Glutamatergic neuron (in vitro differentiated cells): ENCODE data around the gene CELF4. TPM values are rescaled to one million over a fixed set of nuclear protein-coding genes. Genes with fewer than 3 reads are reported as not detected.

Source experiments
- DNase-seq: peaks from one replicate; pipeline ENCODE4 v3.0.0; 2022
- H3K27ac Mint-ChIP-seq: one replicate; pipeline ENCODE4 v1.8.0; 2020; ENCODE audit warnings: mild to moderate bottlenecking, mixed read lengths, inconsistent platforms; ENCODE audit not compliant: unreplicated experiment
- H3K27me3 Mint-ChIP-seq: one replicate; pipeline ENCODE4 v1.8.0; 2020; ENCODE audit warnings: mild to moderate bottlenecking, moderate library complexity, mixed read lengths, inconsistent platforms; ENCODE audit not compliant: unreplicated experiment
- H3K36me3 Mint-ChIP-seq: one replicate; pipeline ENCODE4 v1.8.0; 2020; ENCODE audit warnings: mild to moderate bottlenecking, mixed read lengths, inconsistent platforms; ENCODE audit not compliant: unreplicated experiment
- H3K4me1 Mint-ChIP-seq: one replicate; pipeline ENCODE4 v1.8.0; 2020; ENCODE audit warnings: mild to moderate bottlenecking, low read depth, mixed read lengths, inconsistent platforms; ENCODE audit not compliant: unreplicated experiment
- H3K4me3 Mint-ChIP-seq: one replicate; pipeline ENCODE4 v1.8.0; 2020; ENCODE audit warnings: mild to moderate bottlenecking, mixed read lengths, inconsistent platforms; ENCODE audit not compliant: unreplicated experiment
- H3K9me3 Mint-ChIP-seq: one replicate; pipeline ENCODE4 v1.8.0; 2020; ENCODE audit warnings: mild to moderate bottlenecking, moderate library complexity, mixed read lengths, inconsistent platforms; ENCODE audit not compliant: unreplicated experiment
- total RNA-seq: library from RNA; stranded (reverse); fragmentation: NEBNext Ultra II Directional; extraction: Animal tissue kit (Norgen Biotek cat#: 25700); gene quantifications from one replicate; pipeline ENCODE4 v1.2.1, GENCODE V29; 2021; ENCODE audit not compliant: unreplicated experiment
- TF ChIP-seq, protein P1 (sequence below): fragments of 200-600 bp; sonication (generic); IDR thresholded peaks from one replicate; pipeline ENCODE4 v1.5.0; 2021; ENCODE audit not compliant: partially characterized antibody, unreplicated experiment

Gene CELF4
- total RNA-seq, 1 donor from 2014 or later: 38.4 TPM

DNA sequence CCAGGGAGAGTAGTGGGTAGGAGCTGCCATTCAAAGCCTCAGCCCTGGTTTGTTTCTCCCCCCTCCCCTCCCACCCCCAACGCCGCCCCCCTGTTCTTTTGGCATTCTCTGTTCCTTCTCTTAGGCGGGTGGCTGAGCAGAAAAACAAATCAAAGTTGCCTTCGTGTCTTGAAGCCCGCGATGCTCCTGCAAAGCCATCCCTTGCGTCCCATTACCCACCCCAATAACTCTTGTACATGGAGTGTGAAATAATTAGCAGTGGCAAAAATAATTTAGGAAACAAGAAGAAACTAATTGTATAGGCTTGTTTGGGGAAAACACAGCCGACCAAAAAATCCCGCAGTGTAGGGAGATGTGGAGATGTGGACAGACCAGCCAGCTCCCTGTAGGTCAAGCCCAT, 59.6 kb downstream of the CELF4 start:
- peaks cover 13% of the 10 kb centered on the region for H3K9me3 Mint-ChIP-seq
- peaks cover 11% of the 10 kb centered on the region for H3K27me3 Mint-ChIP-seq
- peaks cover 19% of the 10 kb centered on the region for H3K4me1 Mint-ChIP-seq
- TF ChIP-seq, protein P1, sequence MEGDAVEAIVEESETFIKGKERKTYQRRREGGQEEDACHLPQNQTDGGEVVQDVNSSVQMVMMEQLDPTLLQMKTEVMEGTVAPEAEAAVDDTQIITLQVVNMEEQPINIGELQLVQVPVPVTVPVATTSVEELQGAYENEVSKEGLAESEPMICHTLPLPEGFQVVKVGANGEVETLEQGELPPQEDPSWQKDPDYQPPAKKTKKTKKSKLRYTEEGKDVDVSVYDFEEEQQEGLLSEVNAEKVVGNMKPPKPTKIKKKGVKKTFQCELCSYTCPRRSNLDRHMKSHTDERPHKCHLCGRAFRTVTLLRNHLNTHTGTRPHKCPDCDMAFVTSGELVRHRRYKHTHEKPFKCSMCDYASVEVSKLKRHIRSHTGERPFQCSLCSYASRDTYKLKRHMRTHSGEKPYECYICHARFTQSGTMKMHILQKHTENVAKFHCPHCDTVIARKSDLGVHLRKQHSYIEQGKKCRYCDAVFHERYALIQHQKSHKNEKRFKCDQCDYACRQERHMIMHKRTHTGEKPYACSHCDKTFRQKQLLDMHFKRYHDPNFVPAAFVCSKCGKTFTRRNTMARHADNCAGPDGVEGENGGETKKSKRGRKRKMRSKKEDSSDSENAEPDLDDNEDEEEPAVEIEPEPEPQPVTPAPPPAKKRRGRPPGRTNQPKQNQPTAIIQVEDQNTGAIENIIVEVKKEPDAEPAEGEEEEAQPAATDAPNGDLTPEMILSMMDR: no peak
- H3K4me3 Mint-ChIP-seq: no peak overlapping the region
- no peak for DNase-seq
- H3K27ac Mint-ChIP-seq: no peak overlapping the region
- peaks cover 16% of the 10 kb centered on the region for H3K36me3 Mint-ChIP-seq

DNA sequence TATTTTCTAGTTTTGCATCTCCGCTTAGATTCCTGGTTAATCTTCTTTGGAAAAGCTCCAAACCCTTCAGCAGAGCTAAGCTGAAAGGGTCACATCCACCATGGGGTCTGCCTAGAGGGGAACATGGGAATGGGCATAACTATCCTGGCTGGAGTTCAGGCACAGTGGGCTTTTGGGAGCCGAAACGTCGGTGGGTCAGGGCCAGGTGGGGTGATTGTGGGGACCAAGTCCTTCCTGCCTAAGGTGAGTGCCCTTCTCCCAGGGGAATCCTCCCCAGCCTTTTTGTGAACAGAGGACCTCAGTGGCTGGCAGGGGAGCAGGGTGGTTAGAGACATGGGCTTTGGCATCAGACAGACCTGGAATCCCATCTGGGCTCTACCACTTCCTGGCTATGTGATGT, 60.3 kb downstream of the CELF4 start:
- peaks cover 19% of the 10 kb centered on the region for H3K4me1 Mint-ChIP-seq
- DNase-seq: no peak
- H3K27ac Mint-ChIP-seq: no peak overlapping the region
- H3K4me3 Mint-ChIP-seq: no peak overlapping the region
- H3K27me3 Mint-ChIP-seq: peaks cover 8% of the 10 kb centered on the region
- H3K36me3 Mint-ChIP-seq: peaks cover 9% of the 10 kb centered on the region
- TF ChIP-seq, protein P1: no peak
- H3K9me3 Mint-ChIP-seq: peaks cover 16% of the 10 kb centered on the region

DNA sequence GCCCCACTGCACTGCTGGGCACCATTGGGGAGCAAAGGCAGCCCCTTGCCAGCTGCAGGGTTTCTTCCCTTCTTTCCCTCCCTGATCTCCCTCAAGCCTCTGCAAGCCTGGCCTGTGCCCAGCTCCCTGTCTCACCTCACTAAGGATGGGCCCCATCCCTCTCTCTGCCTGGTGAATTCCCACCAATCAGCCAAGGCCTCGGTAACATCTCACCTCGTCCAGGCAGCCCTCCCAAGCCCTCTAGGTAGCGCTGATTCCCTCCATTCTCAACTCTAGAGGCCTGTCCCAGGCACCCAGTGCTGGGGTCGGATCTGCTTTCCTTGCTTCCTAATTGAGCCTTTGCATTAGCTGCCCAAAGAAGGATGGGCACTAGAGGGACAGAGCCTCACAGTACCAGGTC, 63.0 kb downstream of the CELF4 start:
- Mint-ChIP-seq H3K27ac (no peak overlapping the region), H3K36me3 (peaks cover 4% of the 10 kb centered on the region), H3K4me1 (peaks cover 23% of the 10 kb centered on the region), H3K9me3 (peaks cover 16% of the 10 kb centered on the region), H3K27me3 (peaks cover 8% of the 10 kb centered on the region), H3K4me3 (no peak overlapping the region)
- TF ChIP-seq, protein P1: no peak
- no peak for DNase-seq

DNA sequence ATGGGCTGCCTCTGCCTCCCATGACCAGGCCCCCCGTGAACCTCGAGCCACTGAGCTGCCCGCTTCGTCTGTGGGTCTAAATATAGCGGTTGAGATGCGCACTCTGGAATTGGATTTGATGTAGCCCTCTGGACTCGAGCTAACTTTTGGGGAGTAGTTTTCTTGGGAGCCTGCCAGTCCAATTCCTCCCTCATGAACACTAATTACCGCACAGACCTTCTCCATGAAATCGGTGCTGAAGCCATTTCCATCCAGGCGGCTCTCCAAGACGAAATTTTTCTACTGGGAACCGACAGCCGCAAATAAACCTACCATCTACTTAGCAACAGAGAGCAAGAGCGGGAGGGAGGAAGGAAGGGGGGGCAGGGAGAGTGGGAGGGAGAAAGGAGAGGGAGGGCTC, 63.6 kb downstream of the CELF4 start:
- Mint-ChIP-seq H3K4me1 (peaks cover 23% of the 10 kb centered on the region), H3K9me3 (peaks cover 16% of the 10 kb centered on the region), H3K27me3 (peaks cover 8% of the 10 kb centered on the region), H3K36me3 (peaks cover 4% of the 10 kb centered on the region), H3K27ac (no peak overlapping the region), H3K4me3 (no peak overlapping the region)
- TF ChIP-seq, protein P1: no peak
- DNase-seq: no peak

DNA sequence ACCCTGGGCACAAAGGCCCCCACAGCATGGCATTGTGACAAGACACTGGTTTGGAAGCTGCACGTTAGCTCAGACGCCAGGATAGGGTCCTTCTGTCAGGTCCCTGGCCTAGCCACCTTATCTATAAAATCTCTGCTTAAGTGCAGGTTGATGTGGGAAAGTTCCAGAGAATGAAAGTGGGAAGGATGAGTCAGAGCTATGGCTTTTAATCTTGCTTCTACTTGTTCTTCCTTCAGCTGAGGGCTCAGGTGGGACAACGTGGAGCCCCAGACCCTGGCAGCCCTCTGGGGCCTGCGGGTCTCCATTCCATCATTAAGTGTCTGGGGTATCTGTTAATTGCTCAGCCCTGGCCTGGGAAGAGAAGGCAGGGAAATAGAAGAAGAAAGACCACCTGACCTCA, 64.5 kb downstream of the CELF4 start:
- peaks cover 16% of the 10 kb centered on the region for H3K9me3 Mint-ChIP-seq
- H3K4me3 Mint-ChIP-seq: no peak overlapping the region
- peaks cover 4% of the 10 kb centered on the region for H3K36me3 Mint-ChIP-seq
- peaks cover 8% of the 10 kb centered on the region for H3K27me3 Mint-ChIP-seq
- DNase-seq: no peak
- TF ChIP-seq, protein P1: no peak
- no peak overlapping the region for H3K27ac Mint-ChIP-seq
- H3K4me1 Mint-ChIP-seq: peaks cover 23% of the 10 kb centered on the region
